NCI-H2196 treated with DMSO at 0.1 percent for 48 hours (cell line): Measurements from ENCODE around the gene KIF6.

Experiments used
- DNase-seq: peaks from one replicate; lab custom pipeline; 2025; ENCODE audit not compliant: unreplicated experiment; lab: John Stamatoyannopoulos, UW

KIF6 gene

DNA sequence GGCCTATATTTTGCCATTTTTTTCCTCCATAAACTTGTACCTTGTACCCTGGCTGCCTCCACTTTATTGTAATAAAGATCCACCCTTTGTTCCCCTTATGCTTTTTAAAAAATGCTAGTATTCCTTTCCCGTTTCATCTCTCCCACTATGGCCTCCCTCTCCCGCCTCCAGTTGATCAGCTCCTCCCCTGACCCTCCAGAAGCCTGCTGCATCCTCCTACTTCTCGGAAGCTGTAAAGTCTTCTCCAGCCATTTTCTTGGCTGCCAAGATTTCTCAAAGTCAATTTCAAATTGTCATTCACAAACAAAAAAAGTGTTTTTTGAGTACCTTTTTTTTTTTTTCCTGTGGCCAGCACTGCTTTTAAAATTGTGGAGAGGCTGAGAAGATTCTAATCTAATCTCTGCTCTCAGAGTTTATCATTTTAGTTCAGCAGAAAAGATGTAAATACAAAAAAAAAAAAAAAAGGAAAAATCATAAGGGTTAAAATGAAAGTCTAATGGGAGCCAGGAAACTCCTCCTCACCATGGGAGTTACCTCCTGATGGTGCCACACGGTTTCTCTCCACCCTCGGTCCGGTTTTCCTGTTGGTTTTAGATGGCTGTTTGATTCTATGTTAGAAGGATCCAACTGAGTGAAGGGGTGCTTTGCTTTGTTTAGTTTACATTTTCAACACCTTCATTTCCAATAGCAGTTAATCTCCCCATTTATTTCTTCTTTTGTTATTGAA lies 299.7 kb downstream of the KIF6 start:
- no peak for DNase-seq

GRCh38 chr6:39424831-39425230 lies 300.4 kb downstream of the KIF6 start:
- no peak for DNase-seq

DNA sequence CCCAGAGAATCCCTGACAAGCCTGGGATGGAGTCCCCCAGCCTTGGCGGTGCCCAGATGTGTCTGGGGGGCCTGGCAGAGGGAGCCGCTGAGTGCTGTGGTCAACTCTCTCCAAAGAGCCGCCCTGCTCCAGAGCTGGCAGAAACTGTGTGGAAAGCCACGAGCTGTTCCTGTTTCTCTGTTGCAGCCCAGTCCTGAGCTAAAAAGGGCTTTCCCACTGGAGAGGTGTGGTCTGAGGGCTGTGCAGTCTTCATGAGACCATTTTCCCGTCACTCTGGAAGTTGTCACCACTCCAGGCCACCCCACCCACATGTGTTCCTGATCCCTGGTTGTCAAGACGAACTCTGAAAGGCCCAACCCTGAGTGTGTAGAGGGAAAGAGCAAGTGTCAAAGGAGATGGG lies 303.0 kb downstream of the KIF6 start:
- DNase-seq, result no peak

GRCh38 chr6:39421383-39422225 lies 303.6 kb downstream of the KIF6 start:
- no peak for DNase-seq

- DNase-seq, result no peak
Measured at GRCh38 chr6:39420300-39421265, 304.6 kb downstream of the KIF6 start.

DNA sequence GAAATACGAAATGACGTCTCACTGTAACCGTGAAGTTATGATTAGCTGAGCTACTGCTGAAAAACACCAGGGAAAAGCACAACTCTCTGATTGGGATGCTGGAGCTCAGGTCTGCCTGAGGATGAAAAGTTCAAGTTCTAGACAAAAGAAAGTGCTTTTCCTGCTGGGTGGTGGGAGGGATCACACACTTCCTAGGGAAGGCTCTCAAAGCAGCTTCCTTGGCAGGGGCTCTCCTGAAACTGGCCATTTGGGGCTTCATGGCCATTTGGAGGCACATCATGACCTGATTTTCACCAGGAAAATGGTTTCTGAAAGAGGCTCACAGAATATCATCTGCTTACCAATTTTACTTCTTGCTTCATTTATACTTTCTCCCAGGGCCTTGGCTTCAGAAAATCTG lies 305.6 kb downstream of the KIF6 start:
- DNase-seq, result no peak

- DNase-seq, result no peak
Measured at GRCh38 chr6:39417440-39417839, 307.8 kb downstream of the KIF6 start.

DNA sequence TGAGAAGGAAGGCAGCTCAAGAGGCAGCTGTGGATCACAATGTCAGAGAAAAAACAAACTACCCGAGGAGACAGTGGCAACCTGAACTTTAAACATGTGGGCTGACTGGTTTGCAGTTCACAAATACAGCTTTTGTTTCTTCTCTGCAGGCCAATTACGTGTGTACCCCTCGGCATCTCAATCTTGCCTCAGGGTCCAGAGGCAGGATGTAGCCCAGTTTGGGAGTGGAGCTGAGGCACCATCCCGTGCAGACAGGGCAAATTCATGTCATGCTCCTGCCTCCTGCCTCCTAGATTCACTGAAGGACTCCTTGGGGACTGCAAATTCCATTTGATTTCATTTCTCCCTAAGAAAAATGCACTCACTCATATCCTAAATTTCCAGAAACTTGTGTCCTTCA lies 308.5 kb downstream of the KIF6 start:
- no peak for DNase-seq

GRCh38 chr6:39416026-39416425 lies 309.2 kb downstream of the KIF6 start:
- DNase-seq, result no peak

- DNase-seq, result no peak
Measured at GRCh38 chr6:39415482-39415881, 309.7 kb downstream of the KIF6 start.

- no peak for DNase-seq
Measured at GRCh38 chr6:39411465-39411864, 313.7 kb downstream of the KIF6 start.

DNA sequence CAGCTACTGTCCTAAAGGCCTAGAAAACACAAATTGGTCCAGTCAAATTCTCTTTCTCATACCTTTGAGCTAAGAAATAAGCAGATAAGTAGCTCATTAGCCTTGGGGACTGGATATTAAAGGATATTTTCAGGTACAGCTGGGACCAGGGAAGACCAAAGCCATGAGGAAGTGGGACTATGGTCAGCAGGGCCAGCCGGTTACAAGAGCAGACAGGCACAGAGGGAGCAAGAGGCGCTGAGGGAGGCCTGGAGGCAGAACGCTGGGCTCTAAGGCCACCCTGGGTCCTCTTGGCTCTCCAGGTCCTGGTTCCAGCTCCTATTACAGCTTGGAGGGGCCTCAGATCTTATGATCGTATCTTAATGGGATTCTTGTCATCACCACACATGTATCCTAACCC lies 314.2 kb downstream of the KIF6 start:
- DNase-seq, result no peak

GRCh38 chr6:39409889-39410288 lies 315.3 kb downstream of the KIF6 start:
- DNase-seq, result no peak

DNA sequence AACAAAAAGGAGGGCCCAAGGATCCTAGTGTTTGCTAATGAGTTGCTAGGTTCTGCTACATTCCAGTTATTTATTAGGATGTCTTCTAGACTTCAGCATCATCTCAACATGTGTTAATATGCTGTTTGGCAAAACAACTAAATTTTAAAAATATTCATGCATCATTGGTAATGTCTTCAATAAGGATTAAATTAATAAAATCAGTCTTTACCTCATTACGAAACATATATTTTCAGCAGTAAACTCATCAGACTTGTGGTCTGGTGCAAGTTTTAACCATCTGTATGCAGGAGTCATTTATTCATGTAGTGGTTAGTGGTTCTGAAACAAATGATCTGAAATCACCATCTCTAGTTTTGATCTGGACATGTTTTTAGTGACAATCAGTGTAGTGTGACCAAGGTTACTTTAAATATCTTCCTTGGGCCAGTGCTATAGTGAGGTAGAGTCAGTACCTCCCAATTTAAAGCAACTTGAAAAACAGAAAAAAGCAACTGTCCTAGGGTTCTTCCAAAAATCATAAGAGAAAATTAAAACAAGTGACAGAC lies 317.7 kb downstream of the KIF6 start:
- no peak for DNase-seq

GRCh38 chr6:39404312-39404711 lies 320.9 kb downstream of the KIF6 start:
- DNase-seq, result no peak

DNA sequence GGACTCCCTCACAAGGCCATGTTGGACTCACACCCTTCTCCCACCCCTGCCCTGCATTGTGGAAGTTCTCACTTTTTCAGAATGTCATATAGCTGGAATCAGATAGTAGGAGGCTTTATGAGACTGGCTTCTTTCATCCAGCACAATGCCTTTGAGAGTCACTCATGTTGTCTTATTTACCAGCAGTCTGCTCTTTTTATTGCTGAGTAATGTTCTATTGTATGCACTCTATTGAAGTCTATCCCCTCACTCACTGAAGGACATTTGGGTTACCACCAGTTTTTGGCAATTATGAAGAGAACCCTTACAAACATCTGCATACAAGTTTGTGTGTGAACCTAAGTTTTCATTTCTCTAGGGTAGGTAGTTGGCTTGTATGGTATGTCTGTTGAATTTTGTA lies 321.9 kb downstream of the KIF6 start:
- DNase-seq, result no peak

GRCh38 chr6:39402239-39402751 lies 322.9 kb downstream of the KIF6 start:
- DNase-seq, result no peak

GRCh38 chr6:39401376-39401775 lies 323.8 kb downstream of the KIF6 start:
- no peak for DNase-seq

- DNase-seq, result no peak
Measured at GRCh38 chr6:39400026-39400425, 325.2 kb downstream of the KIF6 start.

DNA sequence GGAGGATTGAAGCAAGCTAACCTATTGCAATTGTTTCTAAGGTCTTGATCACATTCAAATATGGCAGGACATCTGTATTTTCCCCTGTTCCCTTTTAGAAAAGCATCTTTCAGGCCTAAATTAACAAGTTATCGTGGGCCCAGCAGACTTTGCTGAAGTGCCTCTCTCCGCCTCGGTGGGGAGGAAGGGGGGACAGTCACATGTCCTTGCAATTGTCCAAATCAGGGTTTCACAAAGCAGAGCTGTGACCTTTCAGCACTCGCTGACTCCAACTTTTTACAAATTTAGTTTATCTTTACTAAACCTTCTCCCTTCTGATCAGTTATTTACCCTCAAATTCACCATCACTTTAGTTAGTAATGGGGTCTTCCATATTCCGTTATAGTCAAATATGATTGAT lies 328.4 kb downstream of the KIF6 start:
- no peak for DNase-seq

GRCh38 chr6:39393075-39393474 lies 332.1 kb downstream of the KIF6 start:
- no peak for DNase-seq
